ENCODE data around the gene PLEKHA6.
A peak's percentile ranks its signal among the peaks of the same experiment; 100 is the strongest.

Gene PLEKHA6

GRCh38 chr1:204308023-204308628 lies 51.6 kb downstream of the PLEKHA6 start:
- no peak for DNase-seq

GRCh38 chr1:204307334-204307883 lies 52.3 kb downstream of the PLEKHA6 start:
- DNase-seq, result peak; percentile 55

DNA sequence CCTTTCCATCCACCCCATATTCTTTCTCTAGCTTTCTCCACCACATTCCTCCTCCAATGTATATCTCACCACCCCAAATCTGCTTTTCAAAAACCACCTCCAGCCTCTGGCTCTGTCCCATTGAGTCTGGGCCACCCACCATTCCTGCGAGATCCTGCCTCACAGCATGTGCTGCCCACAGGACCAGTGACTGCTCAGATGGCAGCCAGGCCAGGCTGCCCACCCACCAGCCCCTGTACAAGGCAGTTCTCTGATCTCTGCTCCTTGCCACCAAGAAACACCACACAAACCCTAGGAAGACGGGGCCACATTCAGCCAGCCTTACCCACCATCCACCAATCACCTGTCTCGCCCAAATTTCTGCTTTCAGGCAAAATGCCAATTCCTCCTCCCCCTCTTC lies 53.7 kb downstream of the PLEKHA6 start:
- no peak for DNase-seq

DNA sequence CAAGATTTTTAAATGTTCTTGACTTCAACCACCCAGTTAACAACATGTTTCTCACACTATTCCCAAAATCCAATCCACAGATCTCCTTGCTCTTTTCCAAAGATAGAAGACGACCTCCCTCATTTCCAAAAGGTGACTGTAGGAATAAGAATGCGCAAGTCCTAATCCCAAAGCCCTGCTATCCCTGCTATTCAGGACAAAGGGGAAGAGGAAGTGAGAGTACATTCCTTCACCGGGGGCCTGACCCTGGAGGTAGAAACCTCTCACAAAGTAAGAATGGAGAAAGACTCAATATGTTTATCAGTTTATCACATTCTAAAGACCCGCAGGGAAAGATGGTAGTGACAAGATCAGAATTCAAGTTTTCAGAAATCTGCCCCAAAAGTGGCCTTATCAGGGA lies 55.7 kb downstream of the PLEKHA6 start:
- no peak for DNase-seq

DNA sequence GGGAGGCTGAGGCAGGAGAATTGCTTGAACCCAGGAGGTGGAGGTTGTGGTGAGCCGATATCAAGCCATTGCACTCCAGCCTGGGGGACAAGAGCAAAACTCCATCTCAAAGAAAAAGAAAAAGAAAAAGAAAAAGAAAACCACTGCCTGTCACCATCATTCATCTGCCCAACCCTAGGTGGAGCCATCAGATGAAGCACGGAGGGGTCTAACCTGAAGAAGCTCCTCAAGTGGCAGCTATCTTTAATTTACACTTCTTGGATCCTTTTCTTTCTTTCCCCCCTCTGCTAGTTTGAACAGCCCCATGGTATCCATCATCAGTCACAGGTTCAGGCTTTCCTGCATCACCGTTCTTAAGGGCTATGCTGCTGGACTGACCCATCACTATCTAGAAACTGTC lies 57.0 kb downstream of the PLEKHA6 start:
- DNase-seq, result no peak

- DNase-seq, result no peak
Measured at GRCh38 chr1:204301171-204301957, 58.4 kb downstream of the PLEKHA6 start.

DNA sequence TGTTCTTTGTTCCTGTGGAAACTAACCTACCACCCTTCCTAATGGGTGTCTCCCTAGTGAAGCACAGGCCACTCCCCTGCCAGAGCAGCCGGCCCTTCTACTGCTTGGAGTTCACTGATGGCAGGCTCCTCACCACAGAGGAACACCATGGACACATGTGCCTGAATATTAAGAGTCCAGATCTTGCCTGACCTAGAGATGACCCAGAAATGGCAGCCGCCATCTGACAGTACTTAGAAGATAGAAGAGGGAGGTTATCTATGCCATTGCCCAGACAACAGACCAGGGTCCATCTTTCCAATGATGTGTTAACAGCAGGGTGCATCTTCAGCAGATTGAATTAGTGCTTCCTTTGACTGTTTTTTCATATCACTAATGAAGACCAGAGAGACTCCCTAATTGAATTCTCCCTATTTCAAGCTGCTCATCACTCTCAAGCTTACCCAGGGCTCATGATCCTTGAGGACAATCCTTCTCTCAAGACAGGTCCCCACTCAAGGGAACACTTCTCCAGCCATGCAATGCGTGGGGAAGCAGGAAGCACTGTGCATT lies 59.8 kb downstream of the PLEKHA6 start:
- no peak for DNase-seq

DNA sequence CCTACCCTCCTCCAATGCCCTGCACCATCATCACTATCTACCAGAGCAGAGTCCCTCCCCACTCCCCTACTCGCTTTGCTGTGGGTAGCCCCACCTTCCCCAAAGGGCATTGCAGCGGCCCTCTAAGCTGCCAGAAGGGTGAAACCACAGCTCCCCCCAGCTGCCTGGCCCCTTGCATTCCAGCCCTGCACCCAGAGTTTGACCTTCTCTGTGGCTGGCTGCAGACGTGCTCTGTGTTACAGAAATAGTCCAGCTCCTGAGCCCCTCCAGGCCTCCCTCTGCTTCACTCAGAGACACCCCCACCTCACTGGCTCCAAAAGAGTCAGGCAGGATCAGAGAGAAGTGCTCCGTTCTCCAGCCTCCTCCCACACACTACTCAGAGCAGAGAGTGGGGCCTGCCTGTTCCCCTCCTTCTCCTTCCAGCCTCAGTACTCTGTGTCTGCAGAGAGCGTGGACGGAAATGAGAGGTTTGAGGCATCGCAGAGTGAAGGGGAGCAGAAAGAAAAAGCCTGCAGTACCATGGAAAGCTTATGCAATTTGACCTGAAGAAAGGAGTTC lies 63.2 kb downstream of the PLEKHA6 start:
- DNase-seq, result no peak

DNA sequence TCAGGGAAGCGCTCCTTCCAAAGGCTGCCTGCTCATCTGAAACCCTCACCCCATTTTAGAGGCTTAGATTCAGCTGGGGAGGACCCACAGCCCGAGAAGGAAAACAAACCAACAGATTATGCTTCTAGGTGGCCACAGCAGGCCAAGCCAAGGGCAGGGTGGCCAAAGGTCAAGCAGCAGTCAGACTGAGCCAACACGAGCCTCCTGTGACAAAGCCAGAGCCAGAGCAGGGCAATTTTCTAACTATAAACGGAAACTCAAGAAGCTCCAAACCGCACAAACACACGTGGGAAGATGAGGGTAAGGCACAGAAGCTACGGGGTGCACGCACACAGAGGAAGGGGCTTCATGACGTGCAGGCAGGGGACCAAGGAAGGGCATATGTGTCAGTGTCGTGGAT lies 64.1 kb downstream of the PLEKHA6 start:
- DNase-seq, result no peak

DNA sequence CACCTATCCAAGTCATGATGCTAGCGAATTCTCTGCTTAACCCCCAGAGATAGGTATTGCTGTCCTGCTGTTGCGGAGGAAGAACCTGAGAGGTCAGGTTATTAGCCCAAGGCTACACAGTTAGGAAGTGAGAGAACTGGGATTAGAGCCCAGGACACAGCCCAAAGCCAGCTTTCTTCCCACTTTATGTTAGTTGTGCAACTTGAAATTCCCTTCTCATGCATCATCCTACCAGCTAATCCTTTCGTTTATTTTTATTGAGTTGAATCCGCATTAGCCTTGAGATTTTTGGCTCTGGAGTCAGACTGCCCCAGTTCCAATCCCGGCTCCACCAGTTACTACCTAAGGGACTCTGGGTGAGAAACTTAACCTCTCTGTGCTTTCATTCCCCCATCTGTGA lies 65.4 kb downstream of the PLEKHA6 start:
- no peak for DNase-seq

GRCh38 chr1:204293605-204294337 lies 66.0 kb downstream of the PLEKHA6 start:
- DNase-seq, result no peak

DNA sequence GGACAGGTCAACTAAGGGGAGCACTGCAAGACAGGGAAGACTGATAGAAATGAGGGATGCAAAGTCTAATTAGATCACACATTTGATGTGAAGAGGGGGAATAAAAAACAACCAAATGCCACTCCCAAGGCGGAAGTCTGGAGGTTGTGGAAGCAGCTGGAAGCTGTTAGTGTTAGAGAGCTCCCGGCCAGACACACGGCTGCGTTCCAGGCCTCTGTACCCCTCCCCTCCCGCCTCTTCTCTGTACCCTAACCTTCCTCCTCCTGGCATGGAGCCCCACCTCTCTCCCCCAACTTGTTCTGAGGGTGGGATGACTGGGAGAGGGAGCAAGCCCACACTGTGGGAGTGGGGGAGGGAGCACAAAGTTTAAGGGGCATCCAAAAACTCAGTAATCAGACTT lies 67.0 kb downstream of the PLEKHA6 start:
- DNase-seq, result no peak

- no peak for DNase-seq
Measured at GRCh38 chr1:204289280-204289679, 70.4 kb downstream of the PLEKHA6 start.

GRCh38 chr1:204288021-204288588 lies 71.6 kb downstream of the PLEKHA6 start:
- peak; percentile 92 for DNase-seq

DNA sequence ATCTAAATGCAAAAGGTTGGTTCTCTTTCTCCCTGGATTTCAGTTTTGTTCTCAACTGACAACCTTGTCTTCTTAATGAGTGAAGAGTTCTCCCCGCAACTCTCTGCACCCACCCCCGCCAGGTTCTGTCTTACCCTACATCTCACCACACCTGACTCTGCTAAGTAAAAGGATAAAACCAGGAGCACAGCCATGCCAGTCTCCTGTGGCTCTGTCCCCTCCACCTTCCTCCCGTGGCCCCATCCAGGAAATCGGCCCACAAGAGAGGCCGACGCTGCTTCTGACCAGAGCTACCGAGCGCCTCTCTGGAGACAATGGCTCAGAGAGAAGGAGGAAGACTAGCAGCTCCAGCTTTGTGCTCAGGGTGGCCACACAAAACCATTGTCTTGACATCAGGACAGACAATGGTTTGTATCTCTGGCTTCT lies 72.2 kb downstream of the PLEKHA6 start:
- no peak for DNase-seq

DNA sequence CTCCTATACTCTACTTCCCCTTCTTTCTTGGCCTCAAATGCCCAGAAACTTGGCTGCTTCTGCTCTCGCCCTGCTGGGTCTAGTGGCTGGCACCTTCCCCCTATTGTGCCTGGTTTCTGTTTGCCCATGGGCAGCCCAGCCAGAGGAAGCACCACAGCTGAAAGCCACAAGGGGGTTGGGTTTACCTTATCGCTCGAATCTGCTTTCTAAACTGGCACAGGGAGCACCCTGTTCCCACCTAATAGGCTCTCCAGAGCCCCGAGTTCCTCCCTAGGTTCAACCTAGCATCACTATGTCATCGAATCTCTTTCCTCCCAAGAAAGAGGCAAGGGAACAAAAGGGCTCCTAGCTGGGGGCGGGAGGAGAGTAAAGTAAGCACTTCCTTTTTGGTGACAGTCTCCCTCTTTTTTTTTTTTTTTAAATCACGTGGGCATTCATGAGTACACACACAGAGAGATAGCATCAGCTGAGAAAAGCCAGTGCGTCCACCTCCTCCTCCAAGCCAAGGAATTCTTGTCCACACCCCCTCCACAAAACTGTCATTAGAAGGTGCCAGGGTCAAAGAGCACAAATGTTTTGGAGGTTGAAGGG lies 72.8 kb downstream of the PLEKHA6 start:
- DNase-seq, result no peak

- DNase-seq, result no peak
Measured at GRCh38 chr1:204286315-204286714, 73.4 kb downstream of the PLEKHA6 start.

DNA sequence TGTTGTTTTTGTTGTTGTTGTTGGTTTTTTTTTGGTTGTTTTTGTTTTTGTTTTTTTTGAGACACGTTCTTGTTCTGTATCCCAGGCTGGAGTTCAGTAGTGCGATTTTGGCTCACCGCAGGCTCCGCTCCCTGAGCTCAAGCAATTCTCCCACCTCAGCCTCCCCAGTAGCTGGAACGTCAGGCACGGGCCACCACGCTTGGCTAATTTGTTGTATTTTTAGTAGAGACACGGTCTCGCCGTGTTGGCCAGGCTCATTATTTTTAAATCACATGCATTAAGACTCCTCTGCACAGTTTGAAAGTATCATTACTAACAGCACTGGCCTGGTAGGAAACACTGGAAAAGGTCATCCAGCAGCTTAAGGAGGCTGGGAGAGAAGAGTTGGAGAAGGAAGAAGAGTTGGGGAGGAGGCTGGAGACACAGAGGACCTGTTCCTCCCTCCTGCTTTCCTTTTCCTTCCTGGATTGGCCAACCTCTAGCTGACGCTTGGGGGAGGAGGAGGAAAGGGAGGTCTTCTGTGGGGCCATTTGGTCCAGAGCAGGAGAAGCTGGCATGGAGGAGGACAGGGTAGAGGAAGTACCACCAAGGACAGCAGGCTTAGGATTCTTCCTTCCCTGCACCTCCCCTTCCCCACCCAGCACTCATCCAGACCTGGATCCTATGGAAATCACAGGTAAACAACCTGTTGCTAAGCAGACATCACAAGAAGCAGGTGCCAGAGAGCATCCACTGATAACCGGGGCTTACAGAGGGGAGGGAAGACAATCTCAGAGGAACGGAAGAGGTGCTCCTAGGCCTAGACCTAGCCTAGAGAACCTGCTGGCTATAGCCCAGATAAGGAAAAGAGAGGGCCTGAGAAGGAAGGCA lies 74.1 kb downstream of the PLEKHA6 start:
- no peak for DNase-seq

GRCh38 chr1:204284929-204285328 lies 74.8 kb downstream of the PLEKHA6 start:
- no peak for DNase-seq

- DNase-seq, result no peak
Measured at GRCh38 chr1:204283711-204284651, 75.7 kb downstream of the PLEKHA6 start.

Measured in NCI-H2171 (cell line).